Stimulated activated CD8-positive, alpha-beta memory T cell treated with anti-CD3 and anti-CD28 coated beads, Interleukin-7, amount 100 ng/mL, for 24 hours (primary cell): ENCODE data around the gene PCDH18.
"Not testable (repeated sequence)": the region's sequence is repeated elsewhere in the genome, so short reads cannot be mapped to it uniquely, and the experiment has no call there.

Experiments used
- DNase-seq: peaks from one replicate; pipeline ENCODE4 v3.0.0-alpha.2; 2020; ENCODE audit warnings: low read depth

Gene PCDH18

GRCh38 chr4:137531986-137532868 is at the start of gene PCDH18:
Gene PCDH18 (minus strand): TSS chr4:137532494. CDS start chr4:137532088, 406 bp downstream.
- DNase-seq: no peak

GRCh38 chr4:137576446-137576845 is 44.2 kb upstream of the PCDH18 start:
- no peak for DNase-seq

- DNase-seq: no peak
These were observed 40.4 kb upstream of the PCDH18 start for GRCh38 chr4:137572647-137573046.

- DNase-seq: no peak
These were observed 39.9 kb upstream of the PCDH18 start for GRCh38 chr4:137572163-137572562.

GRCh38 chr4:137559801-137560200 is 27.5 kb upstream of the PCDH18 start:
- no peak for DNase-seq

GRCh38 chr4:137558951-137559350 is 26.7 kb upstream of the PCDH18 start:
- DNase-seq: no peak

- DNase-seq: no peak
These were observed 13.2 kb upstream of the PCDH18 start for GRCh38 chr4:137545461-137545861.

GRCh38 chr4:137543648-137544047 is 11.4 kb upstream of the PCDH18 start:
- DNase-seq: no peak

GRCh38 chr4:137543198-137543597 is 10.9 kb upstream of the PCDH18 start:
- DNase-seq: no peak

GRCh38 chr4:137541876-137542646 is 9.8 kb upstream of the PCDH18 start:
- no peak for DNase-seq

GRCh38 chr4:137541181-137541580 is 8.9 kb upstream of the PCDH18 start:
- DNase-seq: no peak

- no peak for DNase-seq
These were observed 8.1 kb upstream of the PCDH18 start for GRCh38 chr4:137540356-137540755.

- DNase-seq: no peak
These were observed 6.2 kb upstream of the PCDH18 start for GRCh38 chr4:137538526-137538925.

- DNase-seq: not testable (repeated sequence)
These were observed 5.5 kb upstream of the PCDH18 start for GRCh38 chr4:137537807-137538206.

GRCh38 chr4:137536789-137537561 is 4.7 kb upstream of the PCDH18 start:
- DNase-seq: no peak

- DNase-seq: no peak
These were observed 3.4 kb upstream of the PCDH18 start for GRCh38 chr4:137535718-137536117.

GRCh38 chr4:137534516-137534915 is 2.2 kb upstream of the PCDH18 start:
- DNase-seq: no peak

GRCh38 chr4:137533855-137534254 is 1.6 kb upstream of the PCDH18 start:
- no peak for DNase-seq

- no peak for DNase-seq
These were observed 559 bp upstream of the PCDH18 start for GRCh38 chr4:137532869-137533236.

- DNase-seq: no peak
These were observed 917 bp downstream of the PCDH18 start for GRCh38 chr4:137531168-137531985.

- DNase-seq: no peak
These were observed 2.1 kb downstream of the PCDH18 start for GRCh38 chr4:137530176-137530575.

- no peak for DNase-seq
These were observed 2.9 kb downstream of the PCDH18 start for GRCh38 chr4:137529432-137529831.
